ENCODE measurements around the gene SH3BP4. TPM values are rescaled to one million over a fixed set of nuclear protein-coding genes. Genes with fewer than 3 reads are reported as not detected.

SH3BP4 gene
- total and polyA plus RNA-seq, 4 donors, result 4.1 to 18.4 (median 12.2) TPM

DNA sequence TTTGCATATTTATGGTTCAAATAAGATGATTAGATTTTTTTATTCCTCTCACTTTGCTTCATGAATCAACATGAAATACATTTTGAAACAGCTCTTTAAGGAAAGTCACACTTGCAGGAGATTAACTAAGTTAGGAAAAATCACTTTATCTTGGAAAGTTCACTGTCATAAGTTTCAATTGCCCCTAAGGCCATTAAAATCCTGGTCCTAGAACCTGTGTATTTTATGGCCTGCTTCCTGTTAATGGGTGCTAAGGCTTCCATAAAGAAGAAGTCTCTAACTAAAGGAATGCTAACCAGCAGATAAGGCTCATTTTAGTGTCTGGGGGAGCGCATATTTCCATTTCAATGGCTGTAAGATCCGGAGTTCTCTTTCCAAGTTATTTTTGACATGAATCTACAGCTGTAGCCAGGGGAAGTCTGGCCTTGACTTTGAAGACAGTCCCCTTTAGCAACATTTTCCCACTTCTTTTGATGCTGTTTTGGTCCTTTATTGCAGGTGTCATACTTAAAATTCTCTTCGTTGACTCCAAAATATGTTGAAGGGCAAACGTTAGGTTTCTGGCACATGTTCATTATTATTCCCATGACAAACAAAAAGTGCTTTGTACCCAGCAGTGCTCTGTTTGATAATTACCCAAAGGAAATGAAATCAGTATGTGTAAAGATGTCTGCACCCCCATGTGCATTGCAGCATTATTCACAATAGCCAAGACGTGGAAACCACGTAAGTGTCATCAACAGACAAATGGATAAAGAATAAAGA, 34.4 kb upstream of the SH3BP4 start (continued):
- TF ChIP-seq FOXA1 (IDR thresholded peaks at IDR 0.05), result no peak

DNA sequence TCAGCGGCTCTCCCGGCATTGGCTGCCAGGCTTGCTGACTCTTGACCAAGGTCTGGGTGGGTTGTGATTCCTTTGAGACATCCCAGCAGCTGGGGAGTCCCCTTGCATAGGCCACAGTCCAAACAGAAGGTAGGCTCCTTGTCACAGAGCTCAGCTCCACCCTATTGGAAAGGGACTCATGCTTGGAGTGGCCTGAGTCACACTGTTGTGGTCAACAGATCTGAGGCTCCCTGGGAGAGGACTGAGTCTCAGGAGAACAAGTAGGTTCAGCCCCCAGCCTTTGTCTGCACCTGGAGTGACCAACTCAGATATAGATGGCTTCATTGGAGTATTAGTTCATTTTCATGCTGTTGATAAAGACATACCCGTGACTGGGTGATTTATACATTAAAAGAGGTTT, 32.1 kb upstream of the SH3BP4 start:
- DNase-seq (ENCODE audit: low spot score), result no peak
- Histone ChIP-seq H3K36me3 (ENCODE audit: control insufficient read depth in 4 of 4, insufficient read depth in 3 of 4, low read depth in 1 of 4, low read length in 3 of 4) (no peaks in the 10 kb centered on the region), H3K9ac (ENCODE audit: low read depth in 1 of 2, low read length in 2 of 2) (no peak overlapping the region), H3K9me3 (ENCODE audit: control insufficient read depth in 4 of 4, low read length in 3 of 4) (no peaks in the 10 kb centered on the region), H3K27ac (ENCODE audit: low read depth in 1 of 2, low read length in 2 of 2) (no peak overlapping the region), H3K4me3 (ENCODE audit: low read depth in 1 of 3, low read length in 3 of 3) (no peak overlapping the region), H3K4me1 (ENCODE audit: control insufficient read depth in 4 of 4, insufficient read depth in 4 of 4, low read length in 3 of 4) (no peaks in the 10 kb centered on the region), H3K27me3 (ENCODE audit: control insufficient read depth in 4 of 4, insufficient read depth in 4 of 4, low read length in 3 of 4) (no peaks in the 10 kb centered on the region)
- TF ChIP-seq YY1 (IDR thresholded peaks at IDR 0.05) (no peak), EGR1 (IDR thresholded peaks at IDR 0.05; ENCODE audit: low read depth in 2 of 2) (no peak), NR2F2 (IDR thresholded peaks at IDR 0.05) (no peak)
- TF ChIP-seq, protein P1, sequence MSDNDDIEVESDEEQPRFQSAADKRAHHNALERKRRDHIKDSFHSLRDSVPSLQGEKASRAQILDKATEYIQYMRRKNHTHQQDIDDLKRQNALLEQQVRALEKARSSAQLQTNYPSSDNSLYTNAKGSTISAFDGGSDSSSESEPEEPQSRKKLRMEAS (IDR thresholded peaks at IDR 0.05), result no peak
- TF ChIP-seq, protein P2, sequence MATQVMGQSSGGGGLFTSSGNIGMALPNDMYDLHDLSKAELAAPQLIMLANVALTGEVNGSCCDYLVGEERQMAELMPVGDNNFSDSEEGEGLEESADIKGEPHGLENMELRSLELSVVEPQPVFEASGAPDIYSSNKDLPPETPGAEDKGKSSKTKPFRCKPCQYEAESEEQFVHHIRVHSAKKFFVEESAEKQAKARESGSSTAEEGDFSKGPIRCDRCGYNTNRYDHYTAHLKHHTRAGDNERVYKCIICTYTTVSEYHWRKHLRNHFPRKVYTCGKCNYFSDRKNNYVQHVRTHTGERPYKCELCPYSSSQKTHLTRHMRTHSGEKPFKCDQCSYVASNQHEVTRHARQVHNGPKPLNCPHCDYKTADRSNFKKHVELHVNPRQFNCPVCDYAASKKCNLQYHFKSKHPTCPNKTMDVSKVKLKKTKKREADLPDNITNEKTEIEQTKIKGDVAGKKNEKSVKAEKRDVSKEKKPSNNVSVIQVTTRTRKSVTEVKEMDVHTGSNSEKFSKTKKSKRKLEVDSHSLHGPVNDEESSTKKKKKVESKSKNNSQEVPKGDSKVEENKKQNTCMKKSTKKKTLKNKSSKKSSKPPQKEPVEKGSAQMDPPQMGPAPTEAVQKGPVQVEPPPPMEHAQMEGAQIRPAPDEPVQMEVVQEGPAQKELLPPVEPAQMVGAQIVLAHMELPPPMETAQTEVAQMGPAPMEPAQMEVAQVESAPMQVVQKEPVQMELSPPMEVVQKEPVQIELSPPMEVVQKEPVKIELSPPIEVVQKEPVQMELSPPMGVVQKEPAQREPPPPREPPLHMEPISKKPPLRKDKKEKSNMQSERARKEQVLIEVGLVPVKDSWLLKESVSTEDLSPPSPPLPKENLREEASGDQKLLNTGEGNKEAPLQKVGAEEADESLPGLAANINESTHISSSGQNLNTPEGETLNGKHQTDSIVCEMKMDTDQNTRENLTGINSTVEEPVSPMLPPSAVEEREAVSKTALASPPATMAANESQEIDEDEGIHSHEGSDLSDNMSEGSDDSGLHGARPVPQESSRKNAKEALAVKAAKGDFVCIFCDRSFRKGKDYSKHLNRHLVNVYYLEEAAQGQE (IDR thresholded peaks at IDR 0.05), result no peak
- TF ChIP-seq, protein P3, sequence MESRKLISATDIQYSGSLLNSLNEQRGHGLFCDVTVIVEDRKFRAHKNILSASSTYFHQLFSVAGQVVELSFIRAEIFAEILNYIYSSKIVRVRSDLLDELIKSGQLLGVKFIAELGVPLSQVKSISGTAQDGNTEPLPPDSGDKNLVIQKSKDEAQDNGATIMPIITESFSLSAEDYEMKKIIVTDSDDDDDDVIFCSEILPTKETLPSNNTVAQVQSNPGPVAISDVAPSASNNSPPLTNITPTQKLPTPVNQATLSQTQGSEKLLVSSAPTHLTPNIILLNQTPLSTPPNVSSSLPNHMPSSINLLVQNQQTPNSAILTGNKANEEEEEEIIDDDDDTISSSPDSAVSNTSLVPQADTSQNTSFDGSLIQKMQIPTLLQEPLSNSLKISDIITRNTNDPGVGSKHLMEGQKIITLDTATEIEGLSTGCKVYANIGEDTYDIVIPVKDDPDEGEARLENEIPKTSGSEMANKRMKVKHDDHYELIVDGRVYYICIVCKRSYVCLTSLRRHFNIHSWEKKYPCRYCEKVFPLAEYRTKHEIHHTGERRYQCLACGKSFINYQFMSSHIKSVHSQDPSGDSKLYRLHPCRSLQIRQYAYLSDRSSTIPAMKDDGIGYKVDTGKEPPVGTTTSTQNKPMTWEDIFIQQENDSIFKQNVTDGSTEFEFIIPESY (IDR thresholded peaks at IDR 0.05), result no peak
- 95% methylated on average over 3 of the region's 3 CpGs for WGBS

DNA sequence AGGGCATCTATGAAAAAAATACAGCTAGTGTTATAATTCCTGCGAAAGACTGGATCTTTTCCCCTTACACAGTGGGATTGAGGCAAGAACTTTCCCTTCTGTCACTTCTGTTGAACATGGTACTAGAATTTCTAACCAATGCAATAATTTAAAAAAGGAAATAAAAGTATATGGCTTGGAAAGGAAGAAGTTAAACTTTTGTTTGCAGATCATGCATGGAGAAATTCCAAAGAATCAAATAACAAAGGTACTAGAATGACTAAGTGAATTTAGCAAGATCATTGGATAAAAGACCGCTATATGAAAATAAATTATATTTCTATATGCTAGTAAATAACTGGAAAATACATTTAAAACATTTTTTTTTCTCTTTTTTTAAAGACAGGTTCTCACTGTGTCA, 31.0 kb upstream of the SH3BP4 start:
- Histone ChIP-seq H3K4me1 (ENCODE audit: control insufficient read depth in 4 of 4, insufficient read depth in 4 of 4, low read length in 3 of 4) (no peaks in the 10 kb centered on the region), H3K9ac (ENCODE audit: low read depth in 1 of 2, low read length in 2 of 2) (no peak overlapping the region)
- 95% methylated on average over 2 of the region's 2 CpGs for WGBS

More for the DNA sequence above, 31.0 kb upstream of the SH3BP4 start:
- Histone ChIP-seq H3K9me3 (ENCODE audit: control insufficient read depth in 4 of 4, low read length in 3 of 4) (no peaks in the 10 kb centered on the region), H3K36me3 (ENCODE audit: control insufficient read depth in 4 of 4, insufficient read depth in 3 of 4, low read depth in 1 of 4, low read length in 3 of 4) (no peaks in the 10 kb centered on the region), H3K27me3 (ENCODE audit: control insufficient read depth in 4 of 4, insufficient read depth in 4 of 4, low read length in 3 of 4) (no peaks in the 10 kb centered on the region), H3K27ac (ENCODE audit: low read depth in 1 of 2, low read length in 2 of 2) (no peak overlapping the region), H3K4me3 (ENCODE audit: low read depth in 1 of 3, low read length in 3 of 3) (no peak overlapping the region)
- TF ChIP-seq EGR1 (IDR thresholded peaks at IDR 0.05; ENCODE audit: low read depth in 2 of 2) (no peak), SP1 (IDR thresholded peaks at IDR 0.05) (no peak), RAD21 (IDR thresholded peaks at IDR 0.05) (no peak), HNF4G (IDR thresholded peaks at IDR 0.05) (no peak), RXRA (IDR thresholded peaks at IDR 0.05) (no peak), TAF1 (conservative IDR thresholded peaks at IDR 0.05) (no peak), FOXA2 (IDR thresholded peaks at IDR 0.05) (no peak), YY1 (IDR thresholded peaks at IDR 0.05) (no peak)
- TF ChIP-seq, protein P1 (IDR thresholded peaks at IDR 0.05), result no peak
- TF ChIP-seq, protein P2 (IDR thresholded peaks at IDR 0.05), result no peak
- no peak for DNase-seq (ENCODE audit: low spot score)
